NCI-H1694 (cell line): Measurements from ENCODE around the gene ALG11.

Experiments
- DNase-seq: peaks from one replicate; lab custom pipeline; 2025; lab: John Stamatoyannopoulos, UW

ALG11 gene

DNA sequence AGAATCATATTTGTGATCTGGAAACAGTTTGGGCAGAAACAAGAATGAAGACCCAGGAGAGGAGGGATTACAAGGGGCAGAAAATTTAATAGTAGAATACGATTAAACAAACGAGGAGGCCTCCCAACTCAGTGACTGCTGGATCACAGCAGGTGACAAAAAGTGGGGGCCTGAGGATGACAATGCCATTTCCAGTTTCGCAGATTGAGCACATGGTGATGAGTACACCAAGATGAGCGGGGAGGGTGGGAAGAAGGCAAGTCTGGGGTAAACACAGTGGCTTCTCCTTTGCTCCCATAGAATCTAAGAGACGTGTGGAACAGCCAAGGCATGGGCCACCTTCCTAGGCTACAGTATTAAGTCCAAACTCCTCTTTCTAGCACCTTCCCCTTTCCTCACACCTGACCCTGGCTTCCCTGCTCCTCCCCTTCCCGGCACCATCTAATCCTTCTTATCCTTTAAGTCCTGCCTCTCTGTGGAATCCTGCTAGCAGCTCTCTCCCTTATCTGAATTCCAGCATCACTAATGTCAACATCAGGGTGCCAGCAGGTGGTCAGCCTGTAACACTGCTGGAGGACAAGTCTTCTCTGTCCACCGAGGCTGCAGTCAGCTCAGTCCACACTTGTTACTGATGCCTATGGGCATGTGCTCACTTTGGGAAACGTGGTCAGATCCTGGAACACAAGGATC is 14.4 kb upstream of the ALG11 start:
- DNase-seq: no peak

DNA sequence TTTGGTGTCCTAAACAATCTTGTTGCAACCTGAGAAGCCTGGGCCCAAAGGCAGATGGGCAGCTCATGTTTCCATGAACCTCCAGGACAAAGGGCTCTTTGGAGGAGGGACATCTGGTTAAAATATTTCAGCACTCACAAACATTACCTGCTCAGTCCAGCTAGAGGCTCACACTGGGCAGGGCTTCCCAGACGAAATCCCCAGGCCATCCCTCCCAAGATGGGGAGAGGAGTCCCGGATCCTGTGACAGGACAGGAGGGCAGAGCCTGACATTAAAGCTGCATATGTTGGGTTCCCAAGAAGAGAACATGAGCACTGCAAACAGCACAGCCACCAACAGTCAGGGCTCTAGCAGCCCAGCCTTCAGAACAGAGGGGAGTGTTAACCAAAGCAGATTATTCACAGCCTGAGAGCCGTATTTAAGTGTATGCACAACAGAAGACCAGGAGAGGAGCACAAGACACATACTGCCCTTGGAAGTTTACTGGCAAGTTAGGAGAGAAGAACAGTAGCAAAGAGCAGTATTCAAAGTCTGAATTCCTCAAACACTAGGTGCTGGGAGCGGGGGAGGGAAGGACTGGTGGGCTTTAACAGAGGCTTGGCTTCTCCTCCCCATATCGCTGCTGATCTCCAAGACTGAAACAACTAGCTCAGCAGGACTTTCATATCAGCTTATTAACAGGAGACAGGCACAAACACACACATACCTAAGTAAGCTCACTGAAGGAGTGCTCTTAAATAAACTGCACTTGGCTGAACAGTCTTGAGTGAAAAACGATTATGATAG is 13.3 kb upstream of the ALG11 start:
- no peak for DNase-seq

DNA sequence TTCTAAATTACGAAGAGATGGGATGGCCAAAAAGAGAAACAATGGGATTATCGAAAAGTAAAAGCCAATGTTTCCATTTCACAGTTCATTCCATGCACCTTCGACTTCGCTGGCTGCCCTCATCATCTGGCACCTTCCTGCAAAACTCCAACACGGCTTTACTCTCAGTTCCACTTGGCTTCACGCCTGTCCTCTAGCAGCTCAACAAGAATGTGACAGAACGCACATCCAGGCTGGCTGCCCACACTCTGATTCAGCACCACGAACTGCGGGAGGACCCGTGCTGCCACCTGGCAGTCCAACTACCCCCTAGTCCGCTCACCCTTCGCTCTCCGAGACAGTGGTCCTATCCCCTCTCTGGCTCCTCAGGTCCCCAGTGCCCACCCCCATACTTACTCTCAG is 12.7 kb upstream of the ALG11 start:
- no peak for DNase-seq

DNA sequence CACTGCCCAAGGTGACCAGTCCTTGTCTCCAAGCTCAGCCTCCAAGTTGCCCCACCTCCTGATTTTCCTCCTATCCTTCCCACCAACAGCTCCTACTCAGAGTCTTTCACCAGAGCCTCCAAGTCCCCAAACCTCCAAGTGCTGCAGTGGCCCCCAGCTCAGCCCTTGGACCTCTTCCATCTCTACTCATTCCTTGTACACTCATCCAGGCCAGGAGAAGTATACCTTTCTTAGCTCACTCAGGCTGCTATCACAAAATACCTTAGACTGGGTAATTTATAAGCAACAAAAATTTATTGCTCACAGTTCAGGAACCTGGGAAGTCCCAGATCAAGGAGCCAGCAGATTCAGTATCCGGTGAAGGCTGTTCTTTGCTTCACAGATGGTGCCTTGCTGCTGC is 12.3 kb upstream of the ALG11 start:
- DNase-seq: no peak

DNA sequence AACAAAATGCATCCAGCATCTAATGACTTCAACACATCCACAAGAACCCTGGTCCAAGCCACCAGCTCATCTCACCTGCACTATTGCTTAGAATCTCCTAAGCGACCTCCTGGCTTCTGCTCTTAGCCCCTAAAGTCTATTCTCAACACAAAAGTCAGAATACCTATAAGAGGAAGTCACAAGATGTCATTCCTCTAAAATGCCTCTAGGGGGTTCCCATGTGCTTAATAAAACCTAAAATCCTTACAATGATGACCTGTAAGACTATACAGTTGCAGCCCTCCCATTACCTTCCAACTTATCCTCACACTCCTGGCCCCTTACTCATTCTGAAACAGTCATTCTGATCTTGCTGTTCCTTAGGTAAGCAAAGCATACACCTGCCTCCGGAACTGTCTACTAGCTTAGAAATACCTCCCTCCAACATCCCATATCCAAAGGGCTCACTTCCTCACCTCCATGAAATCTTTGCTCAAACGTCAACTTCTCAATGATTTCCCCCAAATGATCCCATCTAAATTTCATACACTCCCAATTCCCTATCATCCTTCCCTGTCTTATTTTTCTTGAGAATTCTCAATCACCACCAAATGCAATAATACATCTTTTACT is 11.0 kb upstream of the ALG11 start:
- peak; percentile 28 for DNase-seq

DNA sequence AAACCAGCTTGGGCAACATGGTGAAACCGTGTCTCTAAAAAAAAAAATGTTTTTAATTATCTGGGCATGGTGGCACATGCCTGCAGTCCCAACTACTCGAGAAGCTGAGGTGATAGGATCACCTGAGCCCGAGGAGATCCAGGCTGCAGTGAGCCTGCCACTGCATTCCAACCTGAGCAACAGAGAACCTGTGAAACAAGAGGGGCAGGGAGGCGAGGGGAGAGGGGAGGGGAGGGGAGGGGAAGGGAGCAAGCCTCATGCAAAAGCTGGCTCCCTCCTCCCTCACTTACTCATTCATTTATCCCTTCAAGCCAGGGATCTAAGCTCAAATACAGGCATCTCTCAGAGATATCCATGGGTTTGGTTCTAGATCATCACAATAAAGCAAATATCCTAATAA is 9.8 kb upstream of the ALG11 start:
- DNase-seq: no peak

DNA sequence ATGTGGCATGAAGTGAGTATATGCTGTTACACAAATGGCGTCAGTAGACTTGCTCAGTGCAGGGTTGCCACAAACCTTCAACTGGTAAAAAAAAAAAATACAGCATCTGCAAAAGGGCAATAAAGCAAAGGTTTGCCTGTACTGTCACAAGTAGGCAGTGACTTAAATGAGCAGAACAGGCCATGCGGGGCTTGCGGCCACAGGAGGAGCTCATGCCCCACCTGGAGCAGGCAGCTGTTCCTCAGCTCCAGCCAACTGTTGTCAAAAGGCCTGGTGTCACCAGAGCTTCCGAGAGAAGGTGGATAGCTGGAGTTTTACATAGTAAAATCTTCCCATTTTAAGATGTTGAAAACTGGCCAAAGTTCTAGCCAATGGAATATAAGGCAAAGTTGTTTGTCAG is 8.7 kb upstream of the ALG11 start:
- peak; percentile 13 for DNase-seq

DNA sequence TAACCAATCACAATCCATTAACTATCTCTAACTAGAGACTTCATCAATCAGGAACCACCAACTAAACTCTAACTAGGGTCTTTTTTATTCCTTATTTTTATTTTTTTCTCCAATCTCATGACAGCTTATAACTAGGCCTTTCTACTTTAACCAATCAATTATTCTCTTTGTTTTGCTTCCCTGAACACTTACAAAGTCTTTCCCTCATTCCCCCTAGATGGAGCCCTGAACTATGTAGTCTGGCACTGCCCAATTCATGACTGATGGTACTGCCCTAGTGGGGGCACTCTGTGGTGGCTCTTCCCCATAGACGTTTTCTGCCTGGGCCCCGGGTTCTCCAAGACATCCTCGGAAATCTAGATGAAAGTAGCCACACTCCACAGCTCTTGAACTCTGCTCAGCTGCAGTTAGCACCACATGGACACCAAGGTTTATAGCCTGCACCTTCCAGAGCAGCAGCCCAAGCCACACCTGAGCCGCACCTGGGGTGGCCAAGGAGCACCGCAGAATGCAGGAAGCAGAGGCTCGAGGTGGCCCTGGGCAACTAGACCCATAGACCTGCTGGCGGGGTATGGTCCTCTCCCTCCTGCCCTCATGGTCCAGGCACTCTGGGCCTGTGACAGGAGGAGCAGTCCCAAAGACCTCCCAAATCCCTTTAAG is 7.6 kb upstream of the ALG11 start:
- DNase-seq: no peak

DNA sequence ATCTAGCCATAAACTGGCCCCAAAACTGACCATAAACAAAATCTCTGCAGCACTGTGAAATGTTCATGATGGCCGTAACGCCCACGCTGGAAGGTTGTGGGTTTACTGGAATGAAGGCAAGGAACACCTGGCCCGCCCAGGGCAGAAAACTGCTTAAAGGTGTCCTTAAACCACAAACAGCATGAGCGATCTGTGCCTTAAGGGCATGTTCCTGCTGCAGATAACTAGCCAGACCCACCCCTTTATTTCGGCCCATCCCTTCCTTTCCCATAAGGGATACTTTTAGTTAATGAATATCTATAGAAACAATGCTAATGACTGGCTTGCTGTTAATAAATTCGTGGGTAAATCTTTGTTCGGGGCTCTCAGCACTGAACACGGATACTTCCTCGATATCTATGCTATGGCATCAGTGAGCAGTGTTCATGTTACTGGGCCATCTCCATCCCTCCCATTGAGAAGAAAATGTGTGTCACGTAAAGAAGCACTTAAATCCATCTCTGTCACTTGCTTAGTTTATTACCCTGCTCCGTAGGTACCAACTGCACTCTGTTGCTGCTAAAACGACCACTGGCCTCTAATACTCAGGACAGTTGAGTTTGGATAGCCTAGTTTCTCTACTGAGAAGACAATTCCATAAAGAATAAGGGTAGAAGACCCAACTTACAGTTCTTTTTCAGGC is 6.2 kb upstream of the ALG11 start:
- DNase-seq: no peak

DNA sequence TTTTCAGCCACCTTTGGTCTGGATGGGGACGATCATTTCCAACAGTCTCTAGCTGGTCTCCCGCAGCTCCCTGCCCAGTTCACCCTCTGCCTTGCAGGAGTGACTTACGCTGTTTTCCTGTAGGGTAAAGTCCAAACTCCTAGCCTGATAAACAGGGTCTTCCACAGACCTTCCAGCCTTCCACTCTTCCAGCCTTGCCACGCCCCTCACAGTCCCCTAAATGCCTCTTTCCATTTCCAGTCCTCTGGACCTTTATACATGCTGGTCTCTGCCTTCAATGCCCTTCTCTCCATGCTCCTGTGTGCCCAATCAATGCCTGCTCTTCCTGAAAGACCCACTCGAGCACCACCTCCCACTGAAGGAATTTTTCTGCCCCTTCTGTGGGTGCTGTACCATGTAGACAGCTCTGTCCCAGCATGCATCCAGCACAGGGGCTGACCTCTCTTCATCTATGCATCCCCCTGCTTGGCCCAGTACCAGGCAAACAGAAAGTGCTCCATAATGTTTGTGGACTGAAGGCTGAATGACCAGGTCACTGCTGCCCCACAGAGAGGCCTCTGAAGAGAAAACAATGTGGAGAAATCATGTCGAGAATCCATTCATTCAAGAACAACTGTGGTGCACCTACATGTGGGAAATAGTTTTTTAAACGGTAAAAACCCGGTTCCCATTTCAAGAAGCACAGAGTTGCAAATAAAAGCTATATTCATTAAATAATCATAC is 5.5 kb upstream of the ALG11 start:
- DNase-seq: no peak

DNA sequence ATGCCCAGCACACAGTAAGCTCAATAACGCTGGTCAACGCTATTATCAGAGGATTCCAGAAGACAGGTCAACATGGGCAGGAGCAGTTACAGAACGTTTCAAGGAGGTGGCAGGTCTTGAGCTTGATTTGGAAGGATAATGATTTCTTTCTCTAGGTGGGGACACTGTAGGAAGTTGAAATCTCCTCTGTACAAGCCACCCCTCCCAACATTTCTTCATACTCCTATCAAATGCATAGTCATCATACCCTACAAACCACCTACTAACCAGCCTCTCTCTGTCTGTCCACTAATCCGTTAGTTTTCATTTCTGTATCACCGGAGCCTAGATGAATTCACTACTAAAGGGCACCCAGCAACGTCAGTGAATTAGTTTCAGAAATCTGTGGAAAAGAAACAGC is 2.3 kb upstream of the ALG11 start:
- no peak for DNase-seq

DNA sequence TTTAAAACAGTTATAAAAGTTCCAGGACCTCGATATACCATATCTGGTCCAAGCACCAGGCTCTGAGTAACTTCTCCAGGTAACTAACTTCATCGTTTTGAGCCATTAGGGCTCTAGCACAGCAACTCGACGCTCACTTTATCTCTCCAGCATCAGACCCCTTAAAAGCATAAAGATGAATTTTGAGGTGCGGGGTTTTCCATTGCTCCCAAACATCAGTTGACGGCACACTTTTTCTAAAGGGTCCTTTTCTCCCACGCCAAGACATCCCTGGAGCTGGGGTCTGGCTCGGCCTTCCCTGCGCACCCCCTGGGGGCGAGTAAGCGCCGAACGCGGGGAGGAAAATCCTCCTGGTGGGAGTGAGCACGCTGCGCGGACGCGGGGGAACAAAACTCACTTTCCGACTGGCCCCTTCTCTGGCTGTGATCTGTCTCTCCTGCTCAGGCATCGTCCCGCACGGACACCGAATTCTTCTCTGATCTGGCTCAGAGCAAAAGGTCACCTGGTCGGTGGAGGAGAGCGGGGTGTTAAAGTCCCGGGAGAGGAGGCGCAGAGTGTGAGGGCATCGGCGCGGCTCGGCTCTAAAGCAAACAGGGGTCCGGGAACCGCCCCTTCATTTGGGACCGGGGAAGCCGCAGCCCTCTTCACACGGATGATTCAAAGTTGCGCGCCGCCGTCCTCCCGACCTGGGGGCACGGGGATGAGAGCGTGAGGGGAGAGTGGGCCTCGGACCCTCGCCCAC is 1.1 kb upstream of the ALG11 start, which contains the start of gene ATP7B:
Gene ATP7B (minus strand): TSS at position 561 of the 742 bp plus-strand sequence. CDS start 113 bp downstream, at position 448.
- DNase-seq: no peak

DNA sequence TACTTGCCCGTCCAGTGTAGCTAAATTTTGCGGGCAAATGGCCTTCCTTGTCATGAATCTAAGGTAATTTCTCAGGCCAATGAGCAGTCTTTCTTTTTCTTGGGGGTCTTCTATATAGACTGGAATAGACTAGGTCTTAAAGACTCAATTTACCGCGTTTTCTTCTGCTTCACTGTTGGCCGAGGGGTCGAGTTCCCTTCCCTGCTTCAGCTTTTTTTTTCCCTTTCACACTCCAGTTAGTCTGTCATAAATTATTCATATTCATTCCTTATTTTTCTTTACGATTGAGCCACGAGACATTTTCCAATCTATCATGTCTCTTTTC is 276 bp downstream of the ALG11 start:
- DNase-seq: no peak

DNA sequence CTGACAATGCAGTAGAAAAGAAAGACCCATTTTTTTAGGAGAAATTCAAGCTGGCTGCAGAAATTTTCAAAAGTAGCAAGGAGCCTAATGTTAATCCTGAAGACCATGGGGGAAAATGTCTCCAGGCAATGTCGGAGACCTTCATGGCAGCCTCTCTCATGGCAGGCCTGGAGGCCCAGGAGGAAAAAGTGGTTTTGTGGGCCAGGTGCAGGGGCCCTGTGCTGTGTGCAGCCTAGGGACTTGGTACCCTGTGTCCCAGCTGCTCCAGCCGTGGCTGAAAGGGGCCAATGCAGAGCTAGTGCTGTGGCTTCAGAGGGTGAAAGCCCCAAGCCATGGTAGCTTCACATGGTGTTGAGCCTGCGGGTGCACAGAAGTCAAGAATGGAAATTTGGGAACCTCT is 4.1 kb downstream of the ALG11 start:
- no peak for DNase-seq

DNA sequence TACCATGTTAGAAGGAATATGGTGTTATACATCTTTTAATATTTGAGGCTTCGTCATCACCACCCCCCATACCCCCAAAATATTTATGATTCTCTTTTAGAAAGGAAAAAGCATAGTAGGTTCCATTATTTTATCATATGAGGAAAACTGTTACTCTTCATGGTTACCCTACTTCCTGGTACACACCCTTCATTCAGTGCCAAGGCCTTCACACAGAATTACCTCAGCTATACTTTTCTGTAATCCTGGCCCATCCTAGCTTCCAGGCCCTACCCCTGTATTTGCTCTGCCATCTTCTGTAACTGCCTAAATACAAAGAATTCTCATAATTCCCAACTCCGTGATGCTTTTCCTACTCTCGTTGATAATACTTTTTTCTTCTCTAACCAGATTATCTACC is 8.0 kb downstream of the ALG11 start:
- no peak for DNase-seq

DNA sequence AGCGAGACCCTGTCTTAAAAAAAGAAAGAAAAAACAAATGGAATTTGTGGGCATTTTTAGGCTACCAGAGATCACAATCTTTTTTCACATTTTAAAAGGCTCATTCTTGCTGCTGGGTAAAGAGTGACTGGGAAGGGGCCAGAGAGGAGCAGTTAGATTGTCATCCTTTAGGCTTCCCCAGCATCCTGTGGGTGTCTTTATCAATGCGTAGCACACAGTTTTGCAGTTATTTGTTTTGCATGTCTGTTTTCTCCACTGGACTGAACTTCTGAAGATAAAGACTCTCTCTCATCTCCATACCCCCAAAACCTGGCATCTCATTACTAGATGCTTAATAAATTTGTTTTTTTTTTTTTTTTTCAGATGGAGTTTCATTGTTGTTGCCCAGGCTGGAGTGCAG is 10.2 kb downstream of the ALG11 start:
- DNase-seq: no peak

DNA sequence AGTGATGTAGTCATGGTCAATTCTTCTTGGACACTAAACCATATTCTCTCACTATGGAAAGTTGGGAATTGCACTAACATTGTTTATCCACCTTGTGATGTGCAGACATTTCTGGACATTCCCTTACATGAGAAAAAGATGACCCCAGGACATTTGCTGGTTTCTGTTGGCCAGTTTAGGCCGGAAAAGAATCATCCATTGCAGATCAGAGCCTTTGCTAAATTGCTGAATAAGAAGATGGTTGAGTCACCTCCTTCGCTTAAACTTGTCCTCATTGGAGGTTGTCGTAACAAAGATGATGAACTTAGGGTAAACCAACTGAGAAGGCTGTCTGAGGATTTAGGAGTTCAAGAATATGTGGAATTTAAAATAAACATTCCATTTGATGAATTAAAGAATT is 12.3 kb downstream of the ALG11 start, which contains the start of gene UTP14C:
Gene UTP14C (plus strand): TSS at position 211 of the 400 bp plus-strand sequence. CDS start 4,114 bp downstream, outside the sequence.
- no peak for DNase-seq

DNA sequence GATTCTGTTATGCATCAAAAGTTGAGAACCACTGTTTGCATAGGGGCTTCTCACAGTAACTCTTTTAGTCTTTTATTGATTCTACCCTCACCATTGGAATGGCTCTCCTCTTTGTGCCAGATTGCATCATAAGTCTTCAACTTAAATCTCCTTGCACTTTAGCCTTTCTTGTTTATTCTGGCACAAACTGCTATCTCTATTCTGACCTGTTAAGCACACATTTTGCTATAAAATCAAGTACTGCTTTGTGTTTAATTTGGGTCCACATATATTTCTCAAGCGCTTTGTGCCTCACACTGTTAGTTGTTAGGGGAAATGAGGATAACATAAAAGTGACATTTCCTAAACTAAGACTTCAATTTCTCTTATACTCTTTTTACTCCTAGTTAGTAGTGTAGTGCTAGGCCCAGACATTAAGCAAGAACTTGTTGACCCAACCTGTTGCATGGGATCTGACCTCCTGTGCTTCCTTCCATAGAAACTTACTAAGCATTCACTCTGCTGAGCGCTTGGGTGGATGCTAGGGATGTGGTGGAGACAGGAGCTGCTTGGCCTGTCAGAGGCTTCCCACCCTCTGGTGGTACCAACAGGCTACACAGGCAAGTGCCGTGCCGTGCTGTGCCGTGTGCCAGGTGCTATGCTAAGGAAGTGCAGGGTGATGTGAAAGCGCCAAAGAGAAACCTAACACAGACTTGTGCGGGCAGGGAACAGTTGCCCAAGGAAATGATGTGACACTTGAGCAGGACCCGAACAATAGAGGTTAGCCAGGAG is 13.5 kb downstream of the ALG11 start:
- DNase-seq: no peak

DNA sequence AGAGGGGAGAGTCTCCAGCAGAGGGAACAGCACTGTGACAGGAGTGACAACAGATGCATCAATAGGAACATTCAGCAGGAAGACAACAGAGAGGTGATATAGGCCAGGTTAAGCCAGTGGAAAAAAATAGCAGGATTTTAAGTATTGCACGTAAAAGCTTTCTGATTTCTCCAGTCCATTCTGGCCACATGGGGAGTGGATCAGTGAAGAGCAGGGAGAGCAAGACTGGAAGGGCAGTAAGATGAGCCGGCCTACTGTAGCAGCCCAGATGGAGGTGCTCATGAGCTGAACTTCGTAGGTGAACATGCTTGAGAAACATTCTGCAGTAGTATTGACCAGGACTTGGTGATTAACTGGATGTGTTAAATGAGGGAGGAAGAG is 14.0 kb downstream of the ALG11 start:
- no peak for DNase-seq

DNA sequence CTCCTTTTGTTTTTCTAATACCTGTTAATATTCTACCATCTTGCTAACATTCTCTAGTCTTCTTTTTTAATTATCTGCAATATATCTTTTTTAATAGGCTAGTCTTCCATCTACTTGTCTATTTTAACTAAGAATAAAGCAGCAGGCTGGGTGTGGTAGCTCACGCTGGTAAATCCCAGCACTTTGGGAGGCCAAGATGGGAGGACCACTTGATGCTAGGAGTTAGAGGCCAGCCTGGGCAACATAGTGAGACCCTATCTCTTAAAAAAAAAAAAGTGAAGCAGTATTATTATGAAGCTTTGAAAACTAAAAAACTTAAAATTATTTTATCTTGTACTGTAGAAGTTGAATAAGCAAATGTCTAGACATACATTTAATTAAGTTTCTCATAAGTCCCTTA is 15.6 kb downstream of the ALG11 start:
- DNase-seq: no peak
